BE2C (cell line): ENCODE results near the gene SNAPC4.
A peak's percentile ranks its signal among the peaks of the same experiment; 100 is the strongest.

Experiments used
- DNase-seq: peaks from one replicate; pipeline ENCODE4 v3.0.0-alpha.2; 2020
- H3K27me3 ChIP-seq: fragments of 250-450 bp; sonication (Bioruptor Pico); 2 replicates; pipeline ENCODE4 v1.5.1; 2020; ENCODE audit warnings: mild to moderate bottlenecking
- H3K36me3 ChIP-seq: fragments of 250-450 bp; sonication (Bioruptor Pico); 2 replicates; pipeline ENCODE4 v1.5.1; 2020; ENCODE audit warnings: mild to moderate bottlenecking
- H3K4me1 ChIP-seq: fragments of 250-450 bp; sonication (Bioruptor Pico); 2 replicates; pipeline ENCODE4 v1.5.1; 2020
- H3K4me3 ChIP-seq: 2 replicates; pipeline ENCODE4 v1.5.1; 2011; ENCODE audit warnings: low read depth, low read length
- H3K9me3 ChIP-seq: fragments of 250-450 bp; sonication (Bioruptor Pico); 2 replicates; pipeline ENCODE4 v1.5.1; 2020
- TF ChIP-seq, protein P1 (sequence below): IDR thresholded peaks from 2 replicates; pipeline ENCODE4 v1.5.1; 2012; ENCODE audit warnings: mild to moderate bottlenecking, low read depth, low read length

Gene SNAPC4

DNA sequence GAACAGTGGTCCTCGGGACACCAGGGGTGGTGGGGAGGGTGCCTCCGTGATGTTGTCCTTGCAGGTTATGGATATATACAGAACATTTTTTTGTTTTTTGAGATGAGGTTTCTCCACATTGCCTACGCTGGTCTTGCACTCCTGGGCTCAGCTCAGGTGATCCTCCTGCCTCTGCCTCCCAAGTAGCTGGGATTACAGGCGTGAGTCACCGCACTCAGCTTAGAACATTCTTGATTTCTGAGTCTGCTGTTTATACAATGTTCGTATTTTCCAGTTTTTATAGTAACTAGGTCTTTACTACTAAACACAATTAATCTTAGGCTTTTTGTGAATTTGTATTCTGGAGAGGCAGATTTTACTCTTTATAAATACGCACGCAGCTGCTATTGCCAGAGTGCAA is 16.5 kb upstream of the SNAPC4 start:
- Histone ChIP-seq H3K27me3 (no peaks in the 10 kb centered on the region), H3K4me1 (peaks cover 10% of the 10 kb centered on the region; the same call in 1 of the 2 replicates), H3K36me3 (peaks cover 88% of the 10 kb centered on the region), H3K4me3 (no peak overlapping the region), H3K9me3 (no peaks in the 10 kb centered on the region)
- TF ChIP-seq, protein P1, sequence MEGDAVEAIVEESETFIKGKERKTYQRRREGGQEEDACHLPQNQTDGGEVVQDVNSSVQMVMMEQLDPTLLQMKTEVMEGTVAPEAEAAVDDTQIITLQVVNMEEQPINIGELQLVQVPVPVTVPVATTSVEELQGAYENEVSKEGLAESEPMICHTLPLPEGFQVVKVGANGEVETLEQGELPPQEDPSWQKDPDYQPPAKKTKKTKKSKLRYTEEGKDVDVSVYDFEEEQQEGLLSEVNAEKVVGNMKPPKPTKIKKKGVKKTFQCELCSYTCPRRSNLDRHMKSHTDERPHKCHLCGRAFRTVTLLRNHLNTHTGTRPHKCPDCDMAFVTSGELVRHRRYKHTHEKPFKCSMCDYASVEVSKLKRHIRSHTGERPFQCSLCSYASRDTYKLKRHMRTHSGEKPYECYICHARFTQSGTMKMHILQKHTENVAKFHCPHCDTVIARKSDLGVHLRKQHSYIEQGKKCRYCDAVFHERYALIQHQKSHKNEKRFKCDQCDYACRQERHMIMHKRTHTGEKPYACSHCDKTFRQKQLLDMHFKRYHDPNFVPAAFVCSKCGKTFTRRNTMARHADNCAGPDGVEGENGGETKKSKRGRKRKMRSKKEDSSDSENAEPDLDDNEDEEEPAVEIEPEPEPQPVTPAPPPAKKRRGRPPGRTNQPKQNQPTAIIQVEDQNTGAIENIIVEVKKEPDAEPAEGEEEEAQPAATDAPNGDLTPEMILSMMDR = no peak
- DNase-seq = no peak

DNA sequence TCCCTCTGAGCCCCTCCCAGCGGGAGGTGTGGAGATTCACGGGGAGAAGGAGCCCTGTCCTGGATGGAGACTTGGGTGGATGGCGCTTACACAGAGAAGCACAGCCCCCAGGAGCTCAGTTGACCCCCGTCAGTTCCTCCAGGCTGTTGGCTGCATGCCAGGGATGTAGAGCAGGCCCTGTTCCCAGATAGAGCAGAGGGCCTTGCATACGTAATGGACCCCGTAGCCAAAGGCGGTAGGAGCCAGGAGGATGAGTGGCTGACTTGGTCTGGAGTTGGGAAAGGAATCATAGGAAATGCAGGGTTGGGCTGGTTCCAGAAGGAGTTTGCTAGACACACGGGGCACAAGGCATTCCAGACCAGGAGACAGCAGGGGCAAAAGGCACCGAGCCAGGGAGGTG is 13.0 kb upstream of the SNAPC4 start:
- DNase-seq = peak; percentile 90
- no peaks in the 10 kb centered on the region for H3K27me3 ChIP-seq
- TF ChIP-seq, protein P1 = no peak; the same call in 1 of the 2 replicates
- H3K4me1 ChIP-seq = peaks cover 13% of the 10 kb centered on the region; the same call in 1 of the 2 replicates
- H3K4me3 ChIP-seq = peak overlapping the region; percentile 1
- H3K36me3 ChIP-seq = peaks cover 69% of the 10 kb centered on the region
- H3K9me3 ChIP-seq = no peaks in the 10 kb centered on the region

DNA sequence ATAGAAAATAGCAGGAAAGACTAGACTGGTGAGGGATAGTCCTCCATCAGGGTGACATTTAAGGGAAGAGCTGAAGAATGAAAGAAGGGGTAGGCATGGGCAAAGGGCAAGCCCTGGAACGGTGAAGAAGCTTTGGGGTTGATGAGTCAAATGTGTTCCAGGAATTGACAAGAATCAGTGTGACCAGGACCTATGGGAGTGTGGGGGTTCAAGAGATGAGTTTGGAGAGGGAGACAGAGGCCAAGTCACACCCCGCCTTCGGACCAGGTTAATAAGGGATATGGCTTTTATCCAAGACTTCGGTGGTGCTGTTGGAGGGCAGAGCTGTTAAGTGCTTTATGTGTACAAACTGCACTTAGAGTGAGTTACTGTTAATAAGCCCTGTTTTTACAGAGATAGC is 11.4 kb upstream of the SNAPC4 start:
- Histone ChIP-seq H3K4me1 (peaks cover 13% of the 10 kb centered on the region; the same call in 1 of the 2 replicates), H3K36me3 (peaks cover 69% of the 10 kb centered on the region), H3K27me3 (no peaks in the 10 kb centered on the region), H3K9me3 (no peaks in the 10 kb centered on the region), H3K4me3 (peak overlapping the region; percentile 85)
- TF ChIP-seq, protein P1 = no peak
- no peak for DNase-seq

DNA sequence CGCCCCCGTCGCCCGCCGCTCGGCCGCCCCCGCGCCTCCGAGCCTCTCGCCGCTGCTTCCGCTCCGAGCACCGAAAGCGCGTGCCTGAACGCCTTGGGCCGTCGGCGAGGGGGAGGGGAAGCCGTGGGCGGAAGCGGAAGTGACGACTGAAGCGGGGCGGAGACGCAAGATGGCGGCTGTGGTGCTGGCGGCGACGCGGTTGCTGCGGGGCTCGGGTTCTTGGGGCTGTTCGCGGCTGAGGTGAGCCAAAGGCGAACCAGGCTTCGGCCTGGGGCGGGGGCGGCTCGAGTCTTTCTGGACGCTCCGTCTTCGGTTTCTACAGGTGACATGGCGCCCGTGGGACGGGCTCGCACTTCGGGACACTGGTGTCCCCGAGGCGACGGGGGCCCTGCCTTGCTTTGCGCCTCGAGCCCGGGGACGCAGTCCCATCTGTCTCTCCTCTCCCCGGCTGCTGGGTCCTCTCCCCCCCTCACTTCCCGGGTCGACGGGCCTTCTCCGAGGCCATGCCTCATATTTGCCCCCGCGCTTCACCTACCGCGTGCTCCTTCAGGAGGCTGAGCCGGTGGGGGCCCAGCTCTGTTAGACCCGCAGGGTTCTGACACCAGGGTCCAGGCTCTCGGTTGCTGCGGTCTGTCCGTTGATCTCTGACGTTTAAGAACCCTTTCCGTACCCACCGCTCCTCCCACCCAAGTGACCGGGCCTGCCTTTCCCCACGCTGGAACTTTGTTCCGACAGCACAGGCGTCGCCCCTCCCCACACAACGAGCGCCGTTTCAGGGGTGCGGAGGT is 10.7 kb upstream of the SNAPC4 start, which contains the start of the genes ENTR1 and PMPCA:
ENTR1 (minus strand) TSS at position 115 of the 788 bp plus-strand sequence. CDS start 217 bp downstream, outside the sequence.
PMPCA (plus strand) TSS at position 159 of the 788 bp plus-strand sequence; CDS start at position 170, 11 bp downstream.
- H3K9me3 ChIP-seq = no peaks in the 10 kb centered on the region
- DNase-seq = peak; percentile 95
- peaks cover 13% of the 10 kb centered on the region; the same call in 1 of the 2 replicates for H3K4me1 ChIP-seq
- peaks cover 68% of the 10 kb centered on the region for H3K36me3 ChIP-seq
- peak within 1 kb of the TSS; percentile 85 for H3K4me3 ChIP-seq
- H3K27me3 ChIP-seq = no peaks in the 10 kb centered on the region
- TF ChIP-seq, protein P1 = no peak

DNA sequence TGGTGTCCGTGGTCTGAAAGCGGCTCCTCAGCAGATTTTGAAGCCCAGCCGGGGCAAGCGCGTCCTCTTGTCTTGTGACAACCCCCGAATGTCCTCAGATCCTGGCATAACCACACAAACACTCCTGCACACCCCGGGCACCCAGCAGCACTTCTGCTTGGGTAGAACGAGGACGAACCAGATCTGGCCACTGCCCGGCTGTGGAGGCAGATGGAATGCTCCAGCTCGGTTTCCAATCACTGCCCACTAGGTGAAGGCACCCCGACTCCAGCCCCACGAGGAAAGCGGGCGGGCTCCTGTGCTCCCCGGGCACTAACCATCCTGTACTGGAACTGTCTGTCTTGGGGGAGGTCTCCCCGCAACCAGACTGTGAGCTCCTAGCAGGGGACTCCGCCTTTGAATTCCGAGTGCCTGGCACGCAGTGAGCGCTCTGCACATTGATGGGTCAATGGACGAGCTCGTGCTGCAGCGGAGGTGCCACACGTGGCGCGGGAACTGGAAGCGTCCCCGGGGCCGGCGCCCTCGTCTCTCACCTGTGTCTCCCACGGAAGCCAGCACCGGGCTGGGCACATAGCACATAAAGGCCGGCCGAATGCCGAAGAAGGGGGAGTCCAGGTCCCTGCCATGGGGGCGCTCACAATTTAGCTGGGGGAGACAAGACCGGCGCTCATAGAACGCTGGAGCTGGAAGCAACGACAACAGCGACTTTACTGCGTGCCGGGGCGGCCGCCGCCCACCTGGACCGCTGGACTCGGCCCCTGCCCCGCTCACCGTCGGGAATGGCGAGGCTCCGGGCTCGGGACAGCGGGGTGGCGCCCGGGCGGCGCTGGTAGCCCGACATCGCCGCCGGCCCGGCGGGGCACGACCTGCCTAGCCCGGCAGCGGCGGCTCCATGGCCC is 9.8 kb upstream of the SNAPC4 start:
- Histone ChIP-seq H3K27me3 (no peaks in the 10 kb centered on the region), H3K4me3 (peak overlapping the region; percentile 85), H3K4me1 (peaks cover 13% of the 10 kb centered on the region; the same call in 1 of the 2 replicates), H3K36me3 (peaks cover 68% of the 10 kb centered on the region), H3K9me3 (no peaks in the 10 kb centered on the region)
- peak; percentile 51 for DNase-seq
- TF ChIP-seq, protein P1 = no peak
